Esophagus muscularis mucosa (tissue), 4 donors: Measurements from ENCODE around the gene KASH5. TPM values are rescaled to one million over a fixed set of nuclear protein-coding genes. Genes with fewer than 3 reads are reported as not detected.

Source experiments
- DNase-seq: peaks from one replicate; pipeline ENCODE4 v3.0.0-alpha.2; 2017; ENCODE audit errors: extremely low spot score
- H3K27ac ChIP-seq, 4 donors: fragments of 200-600 bp; sonication (generic); replicated peaks in 1 of 4; 1 replicate in 3 of 4; 2 replicates in 1 of 4; pipeline ENCODE4 v1.5.1; 2016 to 2019; ENCODE audit warnings: mild to moderate bottlenecking in 1 of 4
- H3K27me3 ChIP-seq, 4 donors: fragments of 200-600 bp; sonication (generic); one replicate each; pipeline versions ENCODE4 v1.5.1 to v1.6.0; 2016 to 2019
- H3K36me3 ChIP-seq, 4 donors: fragments of 200-600 bp; sonication (generic); one replicate each; pipeline ENCODE4 v1.5.1; 2016 to 2019
- H3K4me1 ChIP-seq, 4 donors: fragments of 200-600 bp; sonication (generic); one replicate each; pipeline ENCODE4 v1.5.1; 2016 to 2019
- H3K4me3 ChIP-seq, 4 donors: fragments of 200-600 bp; sonication (generic); 1 replicate in 2 of 4; 2 replicates in 2 of 4; pipeline ENCODE4 v1.5.1; 2016 to 2019; ENCODE audit warnings: mild to moderate bottlenecking in 4 of 4, moderate library complexity in 1 of 4
- H3K9me3 ChIP-seq, 4 donors: fragments of 200-600 bp; sonication (generic); 1 replicate in 3 of 4; 2 replicates in 1 of 4; pipeline ENCODE4 v1.5.1; 2016 to 2019
- EP300 ChIP-seq: sonication (generic); formaldehyde crosslinking; IDR thresholded peaks from one replicate; pipeline ENCODE4 v1.6.1; 2017; ENCODE audit warnings: antibody characterized with exemption
- POLR2A ChIP-seq: fragments of 450-650 bp; IDR thresholded peaks from one replicate; pipeline ENCODE4 v1.6.1; 2017; ENCODE audit warnings: antibody characterized with exemption, moderate library complexity, mild to moderate bottlenecking, low read depth
- POLR2AphosphoS5 ChIP-seq, 2 donors: sonication (generic); formaldehyde crosslinking; IDR thresholded peaks; one replicate each; pipeline ENCODE4 v1.6.1; 2017; ENCODE audit warnings: antibody characterized with exemption in 2 of 2
- WGBS: methylation state at CpG from one replicate; pipeline ENCODE4 v1.1.5; 2018; 5-methylcytosine and 5-hydroxymethylcytosine counted together
- intact Hi-C: fragments of 100-400 bp; cut with DNase I; formaldehyde crosslinking; loops from one replicate; pipeline ENCODE4 v1.15.1; 2023
- total RNA-seq, 4 donors: library from RNA; depleted of rRNA; stranded (reverse); fragments of >200 nt; gene quantifications; one replicate each; pipeline versions ENCODE4 v1.1.0 to v1.2.1, GENCODE V29; 2016
- TF ChIP-seq, protein P1 (sequence below), 3 experiments: fragments of 200-600 bp in 2 of 3; fragments of 450-650 bp in 1 of 3; sonication (generic) in 2 of 3; IDR thresholded peaks; one replicate each; pipeline ENCODE4 v1.5.1; 2017 to 2019; ENCODE audit warnings: antibody characterized with exemption in 3 of 3, mild to moderate bottlenecking in 2 of 3, moderate library complexity in 1 of 3

The KASH5 gene
- total RNA-seq, 4 donors from 2014 or later: not detected

DNA sequence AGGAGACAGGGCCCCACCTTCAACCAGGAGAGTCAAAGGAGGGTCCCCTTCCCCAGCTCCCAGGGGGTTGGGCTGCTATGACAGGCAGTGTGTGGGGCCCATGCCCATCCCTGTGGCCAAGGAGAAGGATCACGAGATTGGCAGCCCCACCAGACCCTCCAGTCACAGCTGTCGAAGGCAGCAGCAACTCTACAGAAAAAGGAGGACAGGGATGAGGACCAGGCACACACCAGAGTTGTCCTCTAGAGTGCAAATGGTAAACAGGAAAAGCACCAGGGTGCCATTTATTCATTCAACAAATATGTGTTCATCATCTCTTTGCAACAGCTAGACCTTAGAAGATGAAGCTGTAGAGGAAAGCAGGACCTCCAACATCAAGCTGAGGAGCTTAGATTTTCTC is 31.1 kb downstream of the KASH5 start:
- no peaks in the 10 kb centered on the region for H3K9me3 ChIP-seq
- intact Hi-C loops: no loop called here
- no peak overlapping the region for H3K4me3 ChIP-seq
- no peak overlapping the region for H3K27ac ChIP-seq
- no peak for TF ChIP-seq EP300
- no peak for TF ChIP-seq POLR2A
- TF ChIP-seq POLR2AphosphoS5 (IDR thresholded peaks at IDR 0.05): no peak
- TF ChIP-seq, protein P1, sequence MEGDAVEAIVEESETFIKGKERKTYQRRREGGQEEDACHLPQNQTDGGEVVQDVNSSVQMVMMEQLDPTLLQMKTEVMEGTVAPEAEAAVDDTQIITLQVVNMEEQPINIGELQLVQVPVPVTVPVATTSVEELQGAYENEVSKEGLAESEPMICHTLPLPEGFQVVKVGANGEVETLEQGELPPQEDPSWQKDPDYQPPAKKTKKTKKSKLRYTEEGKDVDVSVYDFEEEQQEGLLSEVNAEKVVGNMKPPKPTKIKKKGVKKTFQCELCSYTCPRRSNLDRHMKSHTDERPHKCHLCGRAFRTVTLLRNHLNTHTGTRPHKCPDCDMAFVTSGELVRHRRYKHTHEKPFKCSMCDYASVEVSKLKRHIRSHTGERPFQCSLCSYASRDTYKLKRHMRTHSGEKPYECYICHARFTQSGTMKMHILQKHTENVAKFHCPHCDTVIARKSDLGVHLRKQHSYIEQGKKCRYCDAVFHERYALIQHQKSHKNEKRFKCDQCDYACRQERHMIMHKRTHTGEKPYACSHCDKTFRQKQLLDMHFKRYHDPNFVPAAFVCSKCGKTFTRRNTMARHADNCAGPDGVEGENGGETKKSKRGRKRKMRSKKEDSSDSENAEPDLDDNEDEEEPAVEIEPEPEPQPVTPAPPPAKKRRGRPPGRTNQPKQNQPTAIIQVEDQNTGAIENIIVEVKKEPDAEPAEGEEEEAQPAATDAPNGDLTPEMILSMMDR (IDR thresholded peaks at IDR 0.05): no peak
- peaks cover 0 to 98% (median 44%) of the 10 kb centered on the region in 4 donors for H3K27me3 ChIP-seq
- H3K4me1 ChIP-seq: peaks cover 23 to 32% (median 28%) of the 10 kb centered on the region in 4 donors
- WGBS: 87% methylated on average over 2 of the region's 2 CpGs
- DNase-seq: no peak
- no peaks in the 10 kb centered on the region for H3K36me3 ChIP-seq

DNA sequence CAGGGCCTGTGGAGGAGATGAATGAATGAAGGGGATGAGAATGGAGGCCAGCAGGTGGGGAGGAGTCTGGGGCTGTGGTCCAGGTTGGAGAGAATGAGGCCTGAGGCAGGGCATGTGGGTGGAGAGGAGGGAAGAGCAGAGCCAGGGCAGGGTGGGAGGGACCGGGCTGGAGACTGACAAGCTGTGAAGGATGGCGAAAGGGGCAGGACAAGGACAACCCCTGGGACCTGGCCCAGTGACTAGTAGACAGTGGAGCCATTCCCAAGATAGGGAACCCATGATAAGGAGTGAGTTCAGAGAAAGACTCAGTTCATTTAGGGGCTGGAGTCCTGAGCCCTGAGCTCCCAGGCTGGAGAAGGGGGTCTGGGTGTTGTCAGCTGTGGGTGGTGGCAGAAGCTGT is 32.2 kb downstream of the KASH5 start:
- WGBS: 71% methylated on average over 2 of the region's 2 CpGs
- Histone ChIP-seq H3K4me1 (peaks cover 23 to 32% (median 28%) of the 10 kb centered on the region in 4 donors), H3K9me3 (no peaks in the 10 kb centered on the region), H3K27me3 (peaks cover 0 to 99% (median 53%) of the 10 kb centered on the region in 4 donors), H3K36me3 (no peaks in the 10 kb centered on the region), H3K4me3 (no peak overlapping the region), H3K27ac (no peak overlapping the region)
- DNase-seq: no peak
- TF ChIP-seq POLR2AphosphoS5 (IDR thresholded peaks at IDR 0.05): no peak
- no peak for TF ChIP-seq EP300
- no peak for TF ChIP-seq POLR2A
- TF ChIP-seq, protein P1 (IDR thresholded peaks at IDR 0.05): no peak
- intact Hi-C loops: no loop called here

DNA sequence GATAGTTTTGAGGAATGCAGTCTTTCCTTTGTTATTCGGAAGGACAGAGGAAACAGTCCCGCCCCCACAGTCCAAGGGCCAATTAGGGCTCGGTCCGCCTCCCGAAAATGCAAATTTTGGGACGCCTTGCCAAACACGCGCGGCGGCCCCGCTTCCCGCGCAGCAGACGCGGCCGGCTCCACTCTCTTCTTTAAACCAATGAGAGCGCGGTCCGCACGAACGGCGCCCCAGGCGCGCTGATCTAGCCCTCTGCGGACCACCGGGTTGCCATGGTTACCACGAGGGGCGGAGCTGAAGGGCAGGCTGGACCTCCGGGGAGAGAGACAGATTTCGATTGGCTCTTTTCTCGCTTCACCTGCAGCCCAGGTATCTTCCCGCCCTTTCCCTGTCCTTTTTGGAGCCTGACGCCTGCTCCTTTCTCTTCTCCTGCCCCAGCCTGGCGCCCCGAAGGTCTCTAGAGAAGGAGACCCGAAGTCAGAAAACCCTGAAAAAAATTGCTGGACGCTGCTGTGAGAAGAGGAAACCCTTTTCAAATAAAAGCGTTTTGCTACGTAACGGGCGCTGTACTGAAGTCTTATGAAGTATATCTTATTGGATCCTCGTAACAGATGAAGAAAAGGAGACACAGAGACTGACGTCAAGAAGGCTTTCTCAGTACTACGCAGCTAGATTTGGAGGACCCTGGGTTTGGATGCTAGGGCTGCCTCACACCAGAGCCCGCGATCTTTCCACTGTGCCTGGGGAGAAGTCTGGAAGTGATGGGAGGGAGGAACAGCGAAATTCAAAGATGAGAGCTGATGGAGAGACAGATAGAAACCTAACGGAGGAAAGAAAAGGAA is 33.2 kb downstream of the KASH5 start:
- whole genome bisulfite sequencing: 10% methylated on average over 36 of the region's 48 CpGs
- intact Hi-C loops: no loop called here
- no peak overlapping the region for H3K27ac ChIP-seq
- TF ChIP-seq EP300: no peak
- no peaks in the 10 kb centered on the region for H3K9me3 ChIP-seq
- H3K27me3 ChIP-seq: peaks cover 0 to 99% (median 63%) of the 10 kb centered on the region in 4 donors
- DNase-seq: no peak
- H3K36me3 ChIP-seq: no peaks in the 10 kb centered on the region
- H3K4me3 ChIP-seq: peak overlapping the region; percentile 5 to 42 (median 19)
- H3K4me1 ChIP-seq: peaks cover 23 to 36% (median 31%) of the 10 kb centered on the region in 4 donors

DNA sequence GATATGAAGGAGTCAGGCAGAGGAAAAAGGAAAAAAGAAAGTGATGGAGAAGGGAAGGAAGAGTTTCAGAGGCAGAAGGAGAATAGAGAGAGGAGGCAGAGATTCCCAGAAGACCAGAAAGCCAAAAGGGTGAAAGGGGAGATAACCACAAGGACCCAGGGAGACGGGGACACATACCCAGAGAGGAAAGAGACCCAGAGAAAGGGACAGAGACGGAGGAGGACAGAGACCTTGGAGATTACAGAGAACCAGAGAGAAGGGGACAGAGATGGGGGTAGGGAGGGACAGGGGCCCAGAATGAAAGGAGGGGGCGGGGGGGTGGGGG is 33.8 kb downstream of the KASH5 start:
- peaks cover 0 to 99% (median 68%) of the 10 kb centered on the region in 4 donors for H3K27me3 ChIP-seq
- no peak overlapping the region for H3K27ac ChIP-seq
- peak overlapping the region in 1 of 4 donors; percentile 26 for H3K4me3 ChIP-seq
- no peaks in the 10 kb centered on the region for H3K36me3 ChIP-seq
- H3K4me1 ChIP-seq: peaks cover 23 to 37% (median 32%) of the 10 kb centered on the region in 4 donors
- no peaks in the 10 kb centered on the region for H3K9me3 ChIP-seq
- intact Hi-C loops: no loop called here
- TF ChIP-seq EP300: no peak
- no peak for TF ChIP-seq POLR2A
- TF ChIP-seq, protein P1 (IDR thresholded peaks at IDR 0.05): no peak
- no peak for TF ChIP-seq POLR2AphosphoS5 (IDR thresholded peaks at IDR 0.05)
- no peak for DNase-seq
- WGBS: 23% methylated on average over 3 of the region's 3 CpGs

DNA sequence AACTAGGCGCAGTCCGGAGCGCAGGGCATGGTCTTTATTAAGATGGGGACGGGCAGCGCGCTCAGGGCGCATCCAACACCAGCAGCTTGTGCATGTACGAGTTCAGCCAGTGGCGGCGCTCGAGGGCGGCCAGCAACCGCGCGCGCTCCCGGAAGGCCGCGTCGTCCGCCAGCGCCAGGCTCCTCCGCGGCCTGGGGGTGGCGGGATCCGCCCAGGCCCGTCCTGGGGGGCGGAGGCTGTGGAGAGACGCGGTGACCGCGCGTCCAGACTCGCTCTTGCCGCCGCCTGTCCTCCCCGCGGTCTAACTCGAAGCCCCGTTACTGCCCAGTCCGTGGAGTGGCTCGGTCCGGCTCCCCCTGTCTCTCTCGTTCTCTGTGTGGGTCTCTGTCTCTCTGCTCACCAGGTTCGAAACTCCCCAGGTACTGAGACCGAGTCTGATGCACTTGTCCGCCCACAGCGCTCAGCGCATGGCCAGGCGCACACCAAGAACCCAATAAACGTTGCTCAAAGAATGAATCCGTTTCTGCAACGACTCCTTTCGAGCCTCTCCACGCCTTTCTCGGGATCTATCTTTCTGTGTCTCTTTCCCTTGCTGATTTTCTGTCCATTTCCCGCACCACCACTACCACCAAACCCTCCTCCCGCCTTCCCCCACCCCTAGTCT is 34.5 kb downstream of the KASH5 start:
- peaks cover 23 to 40% (median 32%) of the 10 kb centered on the region in 4 donors for H3K4me1 ChIP-seq
- H3K9me3 ChIP-seq: no peaks in the 10 kb centered on the region
- TF ChIP-seq POLR2A (no peak), EP300 (no peak), POLR2AphosphoS5 (IDR thresholded peaks at IDR 0.05) (no peak)
- TF ChIP-seq, protein P1 (IDR thresholded peaks at IDR 0.05): peak in 2 of 3 experiments; percentile 22 to 41
- WGBS: 5% methylated on average over 26 of the region's 58 CpGs
- no peak for DNase-seq
- peak overlapping the region; percentile 26 to 38 (median 29) for H3K4me3 ChIP-seq
- intact Hi-C loops: no loop called here
- H3K27me3 ChIP-seq: peaks cover 0 to 99% (median 72%) of the 10 kb centered on the region in 4 donors
- H3K27ac ChIP-seq: no peak overlapping the region
- H3K36me3 ChIP-seq: no peaks in the 10 kb centered on the region
